Sigmoid colon (tissue), 4 donors: ENCODE results near the gene DUSP19.

Experiments used
- POLR2A ChIP-seq, 2 donors: fragments of 450-650 bp; IDR thresholded peaks; one replicate each; pipeline ENCODE4 v1.6.1; 2016; ENCODE audit warnings: antibody characterized with exemption in 2 of 2, mild to moderate bottlenecking in 2 of 2, moderate library complexity in 2 of 2
- POLR2AphosphoS5 ChIP-seq, 4 donors: sonication (generic); formaldehyde crosslinking; IDR thresholded peaks; one replicate each; pipeline ENCODE4 v1.6.1; 2017; ENCODE audit warnings: antibody characterized with exemption in 4 of 4
- TF ChIP-seq, protein P1 (sequence below), 4 experiments: fragments of 450-650 bp in 3 of 4; fragments of 200-600 bp in 1 of 4; IDR thresholded peaks; one replicate each; pipeline ENCODE4 v1.5.1; 2016 to 2019; ENCODE audit warnings: antibody characterized with exemption in 4 of 4, mild to moderate bottlenecking in 3 of 4, moderate library complexity in 2 of 4

DNA sequence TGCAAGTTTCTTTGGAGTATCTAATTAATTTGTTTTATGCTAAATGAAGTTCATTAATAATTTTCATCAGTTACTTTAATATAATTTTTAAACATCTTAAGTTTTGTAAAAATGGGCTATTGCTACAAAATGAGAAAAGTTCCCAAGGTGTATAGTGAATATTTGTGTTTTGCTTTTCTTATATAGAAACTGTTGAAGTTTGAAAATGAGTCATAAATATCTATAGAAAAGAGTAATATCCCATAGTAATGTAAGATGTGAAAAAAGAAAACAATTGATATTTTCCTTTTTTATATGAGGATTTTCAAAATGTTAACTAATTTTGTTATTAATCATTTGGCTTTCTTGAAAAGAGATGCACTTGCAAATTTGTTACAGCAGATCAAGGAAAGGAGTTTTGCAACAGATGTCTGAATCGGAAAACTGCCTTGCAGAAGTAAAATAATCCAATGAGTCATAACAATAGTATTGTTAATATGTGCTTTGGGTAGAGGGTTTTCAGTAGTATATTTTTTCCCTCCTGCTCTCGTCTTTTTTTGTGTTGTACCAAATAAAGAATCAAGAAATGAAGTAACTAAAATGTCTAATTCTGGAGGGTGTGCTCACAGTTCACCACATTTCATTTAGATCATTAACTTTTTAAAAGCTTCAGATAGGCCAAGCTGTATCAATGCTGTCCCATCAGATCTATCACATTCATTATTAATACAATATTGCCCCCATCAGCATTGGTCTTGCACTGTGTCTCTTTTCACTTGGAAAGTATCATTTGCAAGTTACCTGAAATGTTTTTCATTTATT is 15.5 kb downstream of the DUSP19 start:
- TF ChIP-seq POLR2A (IDR thresholded peaks at IDR 0.05), result no peak
- TF ChIP-seq, protein P1, sequence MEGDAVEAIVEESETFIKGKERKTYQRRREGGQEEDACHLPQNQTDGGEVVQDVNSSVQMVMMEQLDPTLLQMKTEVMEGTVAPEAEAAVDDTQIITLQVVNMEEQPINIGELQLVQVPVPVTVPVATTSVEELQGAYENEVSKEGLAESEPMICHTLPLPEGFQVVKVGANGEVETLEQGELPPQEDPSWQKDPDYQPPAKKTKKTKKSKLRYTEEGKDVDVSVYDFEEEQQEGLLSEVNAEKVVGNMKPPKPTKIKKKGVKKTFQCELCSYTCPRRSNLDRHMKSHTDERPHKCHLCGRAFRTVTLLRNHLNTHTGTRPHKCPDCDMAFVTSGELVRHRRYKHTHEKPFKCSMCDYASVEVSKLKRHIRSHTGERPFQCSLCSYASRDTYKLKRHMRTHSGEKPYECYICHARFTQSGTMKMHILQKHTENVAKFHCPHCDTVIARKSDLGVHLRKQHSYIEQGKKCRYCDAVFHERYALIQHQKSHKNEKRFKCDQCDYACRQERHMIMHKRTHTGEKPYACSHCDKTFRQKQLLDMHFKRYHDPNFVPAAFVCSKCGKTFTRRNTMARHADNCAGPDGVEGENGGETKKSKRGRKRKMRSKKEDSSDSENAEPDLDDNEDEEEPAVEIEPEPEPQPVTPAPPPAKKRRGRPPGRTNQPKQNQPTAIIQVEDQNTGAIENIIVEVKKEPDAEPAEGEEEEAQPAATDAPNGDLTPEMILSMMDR (IDR thresholded peaks at IDR 0.05), result no peak
- no peak for TF ChIP-seq POLR2AphosphoS5 (IDR thresholded peaks at IDR 0.05)
